DOHH2 (cell line): Measurements from ENCODE around the gene TCN2.
A peak's percentile ranks its signal among the peaks of the same experiment; 100 is the strongest.

ENCODE experiments used
- H3F3A ChIP-seq: fragments of 200-600 bp; sonication (generic), shearing (Covaris generic); 2 replicates; pipeline ENCODE4 v1.6.0; 2016; ENCODE audit warnings: antibody characterized with exemption, mild to moderate bottlenecking; ENCODE audit not compliant: control insufficient read depth, insufficient read depth
- H3K27ac ChIP-seq: fragments of 200-600 bp; sonication (generic); 2 replicates; pipeline ENCODE4 v1.5.1; 2014; ENCODE audit warnings: low read depth, mild to moderate bottlenecking, low read length, moderate library complexity
- H3K27me3 ChIP-seq: fragments of 200-600 bp; sonication (generic); 2 replicates; pipeline ENCODE4 v1.6.1; 2014; ENCODE audit warnings: mild to moderate bottlenecking, low read length, mixed read lengths; ENCODE audit not compliant: control insufficient read depth
- H3K36me3 ChIP-seq: fragments of 200-600 bp; sonication (generic); 2 replicates; pipeline ENCODE4 v1.6.1; 2014; ENCODE audit warnings: mild to moderate bottlenecking, low read length, moderate library complexity, mixed read lengths; ENCODE audit not compliant: control insufficient read depth
- H3K4me1 ChIP-seq: fragments of 200-600 bp; sonication (generic); 2 replicates; pipeline ENCODE4 v1.6.1; 2014; ENCODE audit warnings: mild to moderate bottlenecking, low read length, mixed read lengths; ENCODE audit not compliant: control insufficient read depth
- H3K4me2 ChIP-seq: fragments of 200-600 bp; sonication (generic); 2 replicates; pipeline ENCODE4 v1.6.0; 2014; ENCODE audit warnings: mild to moderate bottlenecking, low read length, moderate library complexity
- H3K4me3 ChIP-seq: fragments of 200-600 bp; sonication (generic); 2 replicates; pipeline ENCODE4 v1.5.1; 2014; ENCODE audit warnings: mild to moderate bottlenecking, low read length, mixed read lengths
- H3K79me2 ChIP-seq: fragments of 200-600 bp; sonication (generic); 2 replicates; pipeline ENCODE4 v1.6.1; 2014; ENCODE audit warnings: mild to moderate bottlenecking, low read length, mixed read lengths; ENCODE audit not compliant: control insufficient read depth
- H3K9me2 ChIP-seq: fragments of 200-600 bp; sonication (generic); replicated peaks from 2 replicates; pipeline ENCODE4 v1.6.1; 2014; ENCODE audit warnings: mild to moderate bottlenecking, low read length, mixed read lengths; ENCODE audit not compliant: control insufficient read depth
- H3K9me3 ChIP-seq: fragments of 200-600 bp; sonication (generic); 2 replicates; pipeline ENCODE4 v1.6.1; 2014; ENCODE audit warnings: antibody characterized with exemption, low read length, mixed read lengths; ENCODE audit not compliant: control insufficient read depth, insufficient read depth
- H4K20me1 ChIP-seq: fragments of 200-600 bp; sonication (generic); 2 replicates; pipeline ENCODE4 v1.6.0; 2014; ENCODE audit warnings: low read depth, mild to moderate bottlenecking, antibody characterized with exemption, low read length, moderate library complexity; ENCODE audit not compliant: control insufficient read depth, insufficient read depth
- EZH2phosphoT487 ChIP-seq: fragments of 200-600 bp; sonication (generic); IDR thresholded peaks from 2 replicates; pipeline ENCODE4 v1.6.1; 2017; ENCODE audit warnings: borderline replicate concordance, mild to moderate bottlenecking, antibody characterized with exemption, low read length, moderate library complexity, mixed read lengths
- TF ChIP-seq, protein P1 (sequence below): fragments of 200-600 bp; sonication (generic); IDR thresholded peaks from one replicate; pipeline ENCODE4 v1.5.1; 2014; ENCODE audit warnings: antibody characterized with exemption, mild to moderate bottlenecking, low read depth, low read length; ENCODE audit not compliant: poor library complexity, severe bottlenecking

TCN2 gene

DNA sequence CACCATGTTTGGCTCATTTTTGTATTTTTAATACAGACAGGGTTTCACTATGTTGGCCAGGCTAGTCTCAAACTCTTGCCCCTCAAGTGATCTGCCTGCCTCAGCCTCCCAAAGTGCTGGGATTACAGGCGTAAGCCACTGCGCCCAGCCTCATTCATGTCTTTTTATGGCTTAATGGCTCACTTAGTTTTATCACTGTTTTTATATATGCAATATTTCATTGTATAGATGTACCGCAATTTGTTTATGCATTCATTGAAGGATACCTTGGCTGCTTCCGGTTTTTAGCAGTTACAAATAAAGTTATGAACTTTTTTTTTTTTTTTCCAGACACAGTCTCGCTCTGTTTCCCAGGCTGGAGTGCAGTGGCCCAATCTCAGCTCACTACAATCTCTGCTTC is 5.5 kb upstream of the TCN2 start:
- no peaks in the 10 kb centered on the region for H3K9me2 ChIP-seq
- peaks cover 2% of the 10 kb centered on the region; the same call in 1 of the 2 replicates for H3F3A ChIP-seq
- H3K4me1 ChIP-seq = peaks cover 15% of the 10 kb centered on the region
- H3K4me3 ChIP-seq = no peak overlapping the region
- no peaks in the 10 kb centered on the region for H3K36me3 ChIP-seq
- no peaks in the 10 kb centered on the region for H3K79me2 ChIP-seq
- no peak for TF ChIP-seq EZH2phosphoT487
- TF ChIP-seq, protein P1, sequence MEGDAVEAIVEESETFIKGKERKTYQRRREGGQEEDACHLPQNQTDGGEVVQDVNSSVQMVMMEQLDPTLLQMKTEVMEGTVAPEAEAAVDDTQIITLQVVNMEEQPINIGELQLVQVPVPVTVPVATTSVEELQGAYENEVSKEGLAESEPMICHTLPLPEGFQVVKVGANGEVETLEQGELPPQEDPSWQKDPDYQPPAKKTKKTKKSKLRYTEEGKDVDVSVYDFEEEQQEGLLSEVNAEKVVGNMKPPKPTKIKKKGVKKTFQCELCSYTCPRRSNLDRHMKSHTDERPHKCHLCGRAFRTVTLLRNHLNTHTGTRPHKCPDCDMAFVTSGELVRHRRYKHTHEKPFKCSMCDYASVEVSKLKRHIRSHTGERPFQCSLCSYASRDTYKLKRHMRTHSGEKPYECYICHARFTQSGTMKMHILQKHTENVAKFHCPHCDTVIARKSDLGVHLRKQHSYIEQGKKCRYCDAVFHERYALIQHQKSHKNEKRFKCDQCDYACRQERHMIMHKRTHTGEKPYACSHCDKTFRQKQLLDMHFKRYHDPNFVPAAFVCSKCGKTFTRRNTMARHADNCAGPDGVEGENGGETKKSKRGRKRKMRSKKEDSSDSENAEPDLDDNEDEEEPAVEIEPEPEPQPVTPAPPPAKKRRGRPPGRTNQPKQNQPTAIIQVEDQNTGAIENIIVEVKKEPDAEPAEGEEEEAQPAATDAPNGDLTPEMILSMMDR = no peak
- no peaks in the 10 kb centered on the region for H4K20me1 ChIP-seq
- no peaks in the 10 kb centered on the region for H3K27me3 ChIP-seq
- H3K9me3 ChIP-seq = no peaks in the 10 kb centered on the region
- H3K4me2 ChIP-seq = no peak overlapping the region
- no peak overlapping the region for H3K27ac ChIP-seq

DNA sequence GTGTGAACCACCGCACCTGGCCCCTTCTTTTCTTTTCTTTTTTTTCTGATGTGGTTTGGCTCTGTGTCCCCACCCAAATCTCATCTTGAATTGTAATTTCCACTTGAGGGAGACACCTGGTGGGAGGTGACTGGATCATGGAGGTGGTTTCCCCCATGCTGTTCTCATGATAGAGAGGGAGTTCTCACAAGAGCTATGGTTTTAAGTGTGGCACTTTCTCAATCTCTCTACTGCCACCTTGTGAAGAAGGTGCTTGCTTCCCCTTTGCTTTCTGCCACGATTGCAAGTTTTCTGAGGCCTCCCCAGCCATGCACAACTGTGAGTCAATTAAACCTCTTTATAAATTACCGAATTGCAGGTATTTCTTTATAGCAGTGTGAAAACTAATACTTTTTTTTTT is 4.9 kb upstream of the TCN2 start:
- peaks cover 2% of the 10 kb centered on the region; the same call in 1 of the 2 replicates for H3F3A ChIP-seq
- no peaks in the 10 kb centered on the region for H3K27me3 ChIP-seq
- H3K4me1 ChIP-seq = peaks cover 21% of the 10 kb centered on the region
- no peaks in the 10 kb centered on the region for H4K20me1 ChIP-seq
- no peaks in the 10 kb centered on the region for H3K36me3 ChIP-seq
- H3K9me3 ChIP-seq = no peaks in the 10 kb centered on the region
- TF ChIP-seq EZH2phosphoT487 = no peak
- TF ChIP-seq, protein P1 = peak; percentile 50
- H3K79me2 ChIP-seq = no peaks in the 10 kb centered on the region
- H3K4me3 ChIP-seq = no peak overlapping the region
- no peak overlapping the region for H3K27ac ChIP-seq
- no peaks in the 10 kb centered on the region for H3K9me2 ChIP-seq
- no peak overlapping the region for H3K4me2 ChIP-seq

DNA sequence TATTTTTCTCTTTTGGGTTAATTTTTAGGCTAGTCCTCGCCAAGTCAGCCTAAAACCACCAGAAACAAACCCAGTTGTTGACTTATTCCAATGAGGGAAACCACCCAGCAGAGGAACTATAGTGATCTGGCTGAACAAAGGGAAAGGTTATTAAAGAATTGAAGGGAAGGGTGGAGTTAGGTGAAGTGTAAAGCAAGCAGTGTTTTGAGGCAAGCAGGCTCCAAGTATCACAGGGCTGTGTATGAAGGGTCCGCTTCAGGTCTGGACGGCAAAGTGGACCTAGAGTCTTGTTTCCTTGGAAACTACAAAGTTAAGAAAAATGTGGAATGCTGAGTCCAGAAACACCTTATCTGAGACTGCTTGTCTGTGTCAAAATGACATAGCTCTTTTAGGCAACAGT is 3.2 kb upstream of the TCN2 start:
- no peak overlapping the region for H3K27ac ChIP-seq
- no peaks in the 10 kb centered on the region for H4K20me1 ChIP-seq
- H3K9me3 ChIP-seq = no peaks in the 10 kb centered on the region
- H3K36me3 ChIP-seq = no peaks in the 10 kb centered on the region
- no peaks in the 10 kb centered on the region for H3K27me3 ChIP-seq
- TF ChIP-seq EZH2phosphoT487 = no peak
- TF ChIP-seq, protein P1 = no peak
- no peak overlapping the region for H3K4me3 ChIP-seq
- H3K9me2 ChIP-seq = no peaks in the 10 kb centered on the region
- H3K4me2 ChIP-seq = no peak overlapping the region
- peaks cover 2% of the 10 kb centered on the region; the same call in 1 of the 2 replicates for H3F3A ChIP-seq
- peaks cover 38% of the 10 kb centered on the region for H3K4me1 ChIP-seq
- H3K79me2 ChIP-seq = no peaks in the 10 kb centered on the region
